GM19099 (cell line): Measurements from ENCODE around the gene CALML5.

Source experiments
- POLR2A ChIP-seq: IDR thresholded peaks from 3 replicates; pipeline ENCODE4 v1.6.1; 2011; ENCODE audit warnings: low read depth; ENCODE audit not compliant: insufficient read length; ENCODE audit errors: extremely low read depth

CALML5 gene

DNA sequence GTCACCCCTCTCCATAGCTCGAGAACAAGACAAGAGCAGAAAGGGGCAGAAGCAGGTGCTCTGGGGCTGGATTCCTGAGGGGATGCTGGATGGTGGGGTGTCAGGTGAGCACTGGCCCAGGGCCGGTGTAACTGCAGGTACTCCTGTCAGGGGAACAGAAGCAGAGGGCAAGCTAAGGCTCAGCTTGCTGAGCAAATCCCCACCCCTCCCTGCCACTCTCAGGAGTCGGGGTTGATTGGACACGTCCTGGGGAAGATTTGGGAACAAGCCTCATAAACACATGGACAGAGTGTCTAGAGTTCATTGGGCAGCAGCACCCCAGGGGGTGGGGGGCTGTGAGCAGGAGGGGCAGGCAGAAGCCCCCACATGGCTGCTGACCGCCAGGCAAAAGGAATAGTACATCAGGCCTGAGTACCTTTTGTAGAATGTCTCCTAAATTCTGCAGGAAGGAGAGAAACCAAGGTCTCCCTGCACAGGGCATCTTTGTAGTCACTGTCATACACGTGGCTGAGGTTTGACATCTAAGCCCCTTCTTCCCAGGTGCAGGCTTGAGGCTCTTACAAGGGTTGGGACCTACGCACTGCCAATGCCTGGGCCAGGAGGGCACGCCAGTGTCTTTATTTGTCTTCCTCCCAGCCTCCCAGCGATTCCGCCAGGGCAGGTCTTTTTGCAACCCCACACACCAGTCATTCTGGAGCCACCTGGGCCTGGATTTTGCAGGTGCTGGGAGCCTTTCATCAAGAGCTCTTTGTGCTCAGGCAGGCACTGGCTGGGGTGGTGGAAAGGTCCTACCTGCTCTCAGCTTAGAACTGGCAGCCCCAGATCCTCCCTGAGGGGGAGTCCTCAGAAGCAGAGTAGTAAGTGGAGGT, 28.2 kb upstream of the CALML5 start:
- TF ChIP-seq POLR2A = no peak

DNA sequence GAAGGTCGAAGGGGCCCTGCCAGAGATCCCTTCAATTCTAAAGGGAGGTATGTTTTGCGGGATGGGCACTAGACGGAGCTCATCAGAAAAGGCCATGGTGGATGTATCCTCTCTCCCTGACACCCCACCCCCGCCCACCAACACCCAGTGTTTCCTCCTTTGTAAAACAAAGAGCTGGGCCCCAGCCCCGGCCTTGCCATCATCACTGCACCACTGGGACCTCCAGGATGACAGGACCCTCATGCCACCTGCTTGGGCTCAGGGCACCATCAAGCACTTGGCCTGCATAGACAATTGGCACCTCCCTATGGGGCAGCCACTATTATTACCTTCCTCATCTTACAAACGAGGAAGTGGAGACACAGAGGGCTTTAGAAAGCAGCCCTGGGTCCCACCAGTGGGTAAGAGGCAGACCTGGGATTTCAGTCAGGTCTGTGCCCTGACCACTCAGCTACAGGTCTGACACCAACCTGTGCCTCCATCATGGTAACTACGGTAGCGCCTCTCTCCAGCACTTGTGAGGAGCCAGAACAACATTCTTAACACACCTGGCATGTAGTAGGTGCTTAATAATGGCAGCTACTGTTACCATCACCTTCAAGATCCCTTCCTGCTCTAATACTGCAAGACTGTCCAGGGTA, 27.4 kb upstream of the CALML5 start:
- no peak for TF ChIP-seq POLR2A

DNA sequence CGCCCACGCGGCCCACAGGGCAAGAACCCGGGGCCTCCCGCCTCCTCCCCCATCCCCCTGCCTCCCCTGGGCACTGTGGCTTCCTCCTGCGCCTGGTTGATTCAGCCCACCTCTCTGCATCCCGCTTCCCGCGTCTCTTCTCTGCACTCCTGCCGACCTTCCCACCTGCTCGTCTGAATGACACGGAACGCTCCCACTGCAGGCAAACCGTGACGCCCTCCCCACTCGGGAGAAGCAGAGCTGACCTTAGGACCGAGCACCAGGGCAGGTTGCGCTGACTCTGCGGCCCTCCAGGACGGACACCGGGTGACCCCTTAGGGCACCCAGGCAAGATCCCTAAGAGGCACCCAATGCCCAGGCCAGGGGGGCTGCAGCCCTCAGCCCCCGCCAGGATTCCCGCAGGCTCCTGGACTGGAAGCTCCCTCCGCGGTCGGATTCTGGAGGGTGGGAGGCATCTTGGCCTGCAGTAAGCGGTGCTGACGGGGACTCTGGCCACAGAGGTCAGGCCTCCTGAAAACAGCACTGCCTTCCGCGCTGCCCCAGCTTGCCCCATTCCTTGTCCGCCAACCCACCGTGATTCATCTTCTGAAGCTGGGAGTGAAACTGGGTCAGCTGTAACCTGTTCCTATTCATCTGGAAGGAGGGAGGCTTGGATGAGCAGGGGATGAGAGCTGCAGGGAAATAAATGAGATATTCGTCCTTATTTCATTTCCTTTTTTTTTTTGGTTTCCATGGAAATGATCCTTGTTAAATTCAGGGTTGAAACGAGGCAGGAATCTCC, 26.4 kb upstream of the CALML5 start:
- no peak for TF ChIP-seq POLR2A

DNA sequence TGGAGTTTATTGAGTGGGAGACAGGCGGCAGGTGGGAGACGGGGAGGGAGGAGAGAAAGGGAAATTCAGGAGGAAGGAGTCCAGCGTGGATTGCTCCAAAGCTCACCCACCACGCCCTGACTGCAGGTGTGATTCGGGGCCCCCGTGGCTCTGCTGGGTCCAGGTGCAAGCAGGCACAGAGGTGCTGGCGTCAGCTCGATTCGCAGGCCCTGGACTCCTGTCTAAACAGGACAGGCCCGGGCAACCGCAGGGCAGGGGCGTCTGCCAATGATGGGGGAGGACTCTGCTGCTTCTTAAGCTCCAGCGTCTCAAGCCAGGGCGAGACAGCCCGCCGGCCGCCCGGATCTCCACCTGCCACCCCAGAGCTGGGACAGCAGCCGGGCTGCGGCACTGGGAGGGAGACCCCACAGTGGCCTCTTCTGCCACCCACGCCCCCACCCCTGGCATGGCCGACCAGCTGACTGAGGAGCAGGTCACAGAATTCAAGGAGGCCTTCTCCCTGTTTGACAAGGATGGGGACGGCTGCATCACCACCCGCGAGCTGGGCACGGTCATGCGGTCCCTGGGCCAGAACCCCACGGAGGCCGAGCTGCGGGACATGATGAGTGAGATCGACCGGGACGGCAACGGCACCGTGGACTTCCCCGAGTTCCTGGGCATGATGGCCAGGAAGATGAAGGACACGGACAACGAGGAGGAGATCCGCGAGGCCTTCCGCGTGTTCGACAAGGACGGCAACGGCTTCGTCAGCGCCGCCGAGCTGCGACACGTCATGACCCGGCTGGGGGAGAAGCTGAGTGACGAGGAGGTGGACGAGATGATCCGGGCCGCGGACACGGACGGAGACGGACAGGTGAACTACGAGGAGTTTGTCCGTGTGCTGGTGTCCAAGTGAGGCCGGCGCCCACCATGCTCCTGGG, 25.5 kb upstream of the CALML5 start, which contains the start of gene CALML3:
Gene CALML3, plus strand, starts transcription at position 321 of the 920 bp plus-strand sequence. Its CDS starts 125 bp downstream, at position 446.
- no peak for TF ChIP-seq POLR2A

GRCh38 chr10:5523796-5524574, 24.6 kb upstream of the CALML5 start:
- no peak for TF ChIP-seq POLR2A

- no peak for TF ChIP-seq POLR2A
These were observed 23.7 kb upstream of the CALML5 start for GRCh38 chr10:5522913-5523560.

DNA sequence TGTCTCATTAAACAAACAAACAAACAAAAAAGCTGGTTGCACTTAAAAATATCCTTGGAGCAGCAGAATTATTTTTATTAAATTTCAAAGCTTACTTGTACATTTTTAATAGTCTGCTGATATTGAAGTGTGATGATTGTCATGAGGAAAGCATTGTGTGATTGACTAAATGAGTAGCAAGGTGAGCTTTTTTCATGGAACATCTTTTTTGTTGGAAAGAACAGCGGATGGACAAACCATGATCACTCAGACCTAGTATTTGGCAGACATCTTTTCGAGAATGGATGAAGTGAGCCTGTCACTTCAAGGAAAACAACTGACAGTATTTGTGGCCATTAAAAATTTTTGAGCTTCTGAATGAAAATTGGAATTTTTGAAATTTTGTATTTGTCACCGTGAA, 19.7 kb upstream of the CALML5 start:
- TF ChIP-seq POLR2A = no peak

GRCh38 chr10:5518143-5518542, 18.8 kb upstream of the CALML5 start:
- TF ChIP-seq POLR2A = no peak

GRCh38 chr10:5517546-5517945, 18.2 kb upstream of the CALML5 start:
- TF ChIP-seq POLR2A = no peak

- no peak for TF ChIP-seq POLR2A
These were observed 16.8 kb upstream of the CALML5 start for GRCh38 chr10:5515948-5516761.

DNA sequence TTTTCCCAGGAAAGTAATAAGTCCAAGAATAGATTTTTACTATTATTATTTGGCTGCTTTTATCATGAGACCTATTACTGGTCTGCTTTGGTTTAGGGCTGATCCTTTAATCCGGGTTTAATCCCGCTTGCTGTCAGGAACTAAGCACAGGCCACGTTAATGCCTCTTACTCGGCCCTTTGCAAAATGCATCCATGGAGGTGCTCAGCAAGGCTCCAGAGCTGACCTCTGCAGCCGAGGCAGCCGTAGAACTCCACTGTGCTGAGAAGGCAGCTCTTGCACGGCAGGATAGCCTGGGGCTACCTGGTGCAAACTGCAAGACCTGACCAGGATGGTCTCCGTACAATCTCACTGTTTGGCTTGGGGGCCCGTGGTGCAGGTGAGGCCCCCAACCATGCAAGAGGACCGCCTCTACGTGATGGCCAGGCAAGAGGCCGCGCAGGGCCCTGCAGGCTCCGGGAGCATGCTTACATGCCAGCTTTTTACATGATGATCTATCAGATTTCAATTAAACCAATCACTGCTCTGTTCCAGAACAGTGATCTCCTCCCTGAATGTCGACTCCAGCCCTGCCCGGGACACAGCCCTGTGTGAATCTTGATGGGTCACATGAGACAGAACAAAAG, 15.0 kb upstream of the CALML5 start:
- TF ChIP-seq POLR2A = no peak
